ENCODE measurements around the gene BCLAF3.

Gene BCLAF3

DNA sequence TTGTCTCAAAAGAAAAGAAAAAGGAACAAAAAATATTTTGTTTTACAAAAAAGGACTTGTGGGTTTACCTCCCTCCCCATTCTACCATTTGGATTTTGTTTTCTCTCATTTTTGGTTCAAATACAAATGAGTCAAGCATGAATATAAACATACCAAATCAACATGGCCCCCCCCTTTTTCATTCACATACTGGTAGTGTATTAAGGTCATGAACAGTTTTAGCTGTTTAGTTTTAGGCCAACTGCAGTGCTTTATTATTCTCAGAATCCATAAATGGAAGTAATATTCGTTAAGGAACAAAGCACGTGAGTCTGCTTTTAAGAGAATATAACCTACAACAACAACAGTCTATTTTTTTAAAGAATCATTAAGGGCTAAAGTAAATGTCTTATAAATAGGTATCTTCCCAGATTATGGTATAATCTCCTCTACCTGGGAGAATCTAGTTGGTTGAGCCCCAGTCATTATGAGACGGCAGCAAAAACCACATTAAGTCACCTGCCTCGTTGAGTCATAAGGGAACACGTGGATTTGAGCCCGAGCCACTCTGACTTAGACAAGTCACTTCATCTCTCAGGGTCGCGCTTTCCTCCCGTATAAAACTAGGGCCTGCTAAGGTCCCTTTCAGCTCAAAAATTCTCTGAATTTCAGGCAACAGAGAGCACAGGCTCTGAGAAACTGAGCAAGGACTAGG lies 26.7 kb downstream of the BCLAF3 start:
- no peak for DNase-seq

DNA sequence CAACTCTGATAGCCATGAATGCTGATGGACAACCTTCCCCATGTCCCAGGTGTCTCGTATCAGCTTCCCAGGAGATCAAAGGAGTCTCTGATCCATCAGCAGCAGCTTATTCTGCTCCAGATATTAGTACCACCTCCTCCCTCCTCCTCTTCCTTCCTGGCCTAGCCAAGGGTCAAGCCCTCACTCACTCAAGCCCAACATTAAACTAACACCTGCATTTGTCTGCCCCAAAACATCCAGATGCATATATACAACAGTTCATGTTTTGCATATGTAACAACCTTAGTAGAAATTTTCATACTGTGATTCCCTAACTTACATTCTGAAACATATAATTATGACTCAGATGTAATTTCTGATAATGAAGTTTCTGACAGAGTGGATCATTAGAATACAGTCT lies 29.9 kb downstream of the BCLAF3 start:
- no peak for DNase-seq

DNA sequence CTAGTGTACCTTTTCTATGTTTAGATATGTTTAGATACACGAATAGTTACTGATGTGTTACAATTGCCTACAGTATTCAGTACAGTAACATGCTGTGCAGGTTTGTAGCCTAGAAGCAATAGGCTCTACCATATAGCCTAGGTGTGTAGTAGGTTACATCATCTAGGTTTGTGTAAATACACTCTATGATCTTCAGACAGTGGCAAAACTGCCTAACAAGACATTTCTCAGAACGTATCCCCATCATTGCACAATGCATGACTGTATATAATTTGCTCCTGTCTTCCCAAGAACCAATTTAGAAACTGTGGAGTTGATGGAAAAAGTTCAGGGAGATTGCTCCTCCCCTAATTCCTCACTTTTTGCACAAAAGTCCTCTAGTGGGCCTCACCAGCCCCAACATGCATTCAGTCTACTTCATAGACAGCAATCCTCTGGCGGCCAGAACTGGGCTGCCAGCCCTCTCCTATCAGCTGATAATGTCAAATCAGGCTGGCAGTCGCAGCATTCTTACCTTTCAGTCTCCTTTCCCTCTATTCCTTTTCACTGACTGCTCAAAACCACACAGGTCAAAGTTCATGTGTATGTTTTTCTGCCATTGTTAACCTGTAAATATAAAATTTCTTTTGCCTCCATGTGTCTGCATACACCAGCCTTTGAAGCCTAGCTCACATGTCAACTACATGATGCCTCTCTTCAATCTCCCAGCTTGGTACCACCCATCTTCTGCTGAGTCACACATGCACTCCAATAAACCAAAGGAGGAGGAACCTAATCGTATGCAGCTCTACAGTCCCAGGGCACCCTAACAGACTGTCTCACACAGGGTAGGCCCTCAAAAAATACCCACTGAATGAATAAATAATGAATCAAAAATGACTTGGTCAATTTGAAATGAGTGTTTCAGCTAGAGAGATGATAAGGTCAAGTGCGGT lies 32.0 kb downstream of the BCLAF3 start:
- DNase-seq = no peak

DNA sequence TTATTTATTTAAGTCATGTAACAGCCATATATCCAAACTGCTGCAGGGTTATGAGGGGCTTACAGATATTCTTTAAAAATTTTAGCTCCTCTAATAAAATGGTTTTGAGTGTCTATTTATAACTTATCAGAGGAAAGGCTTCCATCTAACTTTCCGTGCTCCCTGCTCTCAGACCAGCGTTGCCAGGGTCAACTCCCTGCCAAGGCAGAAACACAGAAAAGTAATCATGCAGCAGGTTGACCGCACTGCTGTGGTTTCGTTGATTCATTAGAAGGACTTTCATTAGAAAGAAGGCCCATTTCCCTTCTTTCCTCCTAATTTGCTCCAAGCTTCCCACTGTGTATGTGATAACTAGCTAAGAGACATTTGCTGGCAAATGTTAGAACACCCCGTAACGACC lies 33.9 kb downstream of the BCLAF3 start:
- no peak for DNase-seq

DNA sequence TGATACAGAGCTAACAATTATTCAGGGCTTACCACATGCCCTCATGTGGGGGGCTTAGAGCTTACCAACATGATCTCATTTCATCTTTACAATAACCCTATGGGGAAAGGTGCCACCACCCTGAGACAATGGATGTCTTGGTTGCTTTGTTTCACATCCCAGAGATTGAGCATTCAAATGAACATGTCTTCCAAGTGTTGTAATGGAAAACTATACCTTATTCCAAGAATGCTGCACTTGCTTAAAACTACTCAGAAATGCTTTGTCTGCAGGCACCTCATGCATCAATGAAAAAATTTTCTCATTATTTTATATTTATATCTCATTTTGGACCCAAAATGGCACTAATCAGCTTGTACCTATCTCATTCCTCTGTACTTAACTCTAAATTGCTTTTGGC lies 34.6 kb downstream of the BCLAF3 start:
- DNase-seq = no peak

DNA sequence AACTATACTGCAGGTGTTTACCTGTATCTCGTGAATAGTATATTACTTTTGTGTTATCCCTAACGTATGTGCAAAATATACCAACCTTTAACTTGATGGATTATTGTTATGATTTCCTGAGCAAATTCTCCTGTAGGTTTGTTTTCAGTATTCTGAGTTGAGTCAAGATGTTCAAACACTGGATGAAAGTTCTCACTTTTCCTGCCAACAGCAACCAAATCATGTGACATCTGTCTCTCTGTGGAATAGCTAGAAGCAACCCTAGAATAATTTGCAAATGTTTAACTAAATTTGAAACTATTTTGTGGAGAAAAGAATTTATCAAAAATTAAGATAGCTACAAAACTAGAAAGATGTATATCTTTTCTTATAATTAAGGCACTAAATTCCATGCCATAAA lies 35.6 kb downstream of the BCLAF3 start:
- no peak for DNase-seq

DNA sequence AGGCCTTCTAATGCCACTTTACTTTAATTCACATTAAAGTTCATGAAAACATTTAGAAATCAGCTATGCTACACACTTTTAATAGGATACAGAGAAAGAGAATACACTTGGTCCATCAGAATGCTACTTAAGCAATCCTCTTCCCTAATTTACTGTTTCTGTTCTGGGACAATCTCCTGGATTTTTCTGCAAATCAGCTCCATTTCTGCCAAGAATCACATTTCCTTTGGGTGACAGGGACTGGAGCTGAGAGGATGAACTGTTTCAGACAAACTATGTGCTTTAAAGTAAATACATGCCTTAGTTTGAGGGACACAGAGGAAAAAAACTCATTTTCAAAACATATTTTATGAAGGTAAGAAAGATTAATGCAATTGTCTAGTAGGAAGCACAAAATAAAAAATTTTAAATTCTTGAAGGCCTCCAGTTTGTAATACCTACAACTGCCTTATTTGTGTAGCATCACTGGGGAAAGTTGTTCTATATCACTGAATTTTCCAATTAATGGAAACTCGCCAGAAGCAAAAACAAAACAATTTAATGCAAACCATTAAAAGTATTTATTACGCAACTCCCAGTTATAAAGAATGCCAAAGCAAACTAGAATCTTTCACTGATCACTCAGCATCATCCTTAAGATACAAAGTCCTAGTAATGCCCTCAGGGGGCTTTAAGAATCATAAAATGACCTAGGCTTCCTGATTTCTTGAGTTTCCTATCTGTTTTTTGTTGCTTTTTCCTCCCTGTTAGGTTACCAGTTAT lies 36.3 kb downstream of the BCLAF3 start:
- DNase-seq = no peak

DNA sequence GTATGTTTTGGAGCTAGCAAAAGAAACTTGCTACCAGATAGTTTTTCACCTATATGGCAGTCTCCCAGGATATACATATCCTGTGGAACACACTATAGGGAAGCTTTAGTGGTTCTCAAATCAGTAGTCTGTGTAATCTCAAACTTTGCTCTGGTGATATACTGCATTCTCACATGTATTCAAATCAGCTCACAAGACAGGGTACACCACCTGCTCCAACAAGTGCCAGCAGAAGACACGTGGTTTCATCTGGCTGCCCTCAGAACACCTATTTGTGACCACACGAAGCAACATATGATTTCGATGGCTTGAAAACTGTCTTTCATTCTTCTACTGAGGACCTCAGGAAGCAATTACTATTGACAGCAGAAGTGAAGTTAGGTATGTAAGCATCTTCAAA lies 37.7 kb downstream of the BCLAF3 start:
- DNase-seq = no peak

DNA sequence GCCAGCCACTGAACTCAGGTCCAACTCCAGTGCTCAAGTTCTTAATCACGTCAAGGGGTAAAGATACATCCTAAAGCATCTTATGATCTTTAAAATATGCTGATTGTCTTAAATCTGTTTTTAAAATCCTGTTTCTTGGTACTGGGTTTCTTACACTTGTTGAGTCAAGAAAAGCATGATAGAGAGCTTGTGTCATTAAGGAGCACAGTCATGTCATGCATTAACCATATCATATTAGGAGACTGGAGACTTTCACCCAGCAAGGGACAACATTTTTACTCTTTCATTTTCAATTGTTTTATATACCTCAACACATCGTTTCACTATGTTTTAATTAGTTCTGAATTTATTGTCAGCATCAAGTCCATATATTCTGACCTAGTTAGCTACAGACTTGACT lies 41.5 kb downstream of the BCLAF3 start:
- no peak for DNase-seq

DNA sequence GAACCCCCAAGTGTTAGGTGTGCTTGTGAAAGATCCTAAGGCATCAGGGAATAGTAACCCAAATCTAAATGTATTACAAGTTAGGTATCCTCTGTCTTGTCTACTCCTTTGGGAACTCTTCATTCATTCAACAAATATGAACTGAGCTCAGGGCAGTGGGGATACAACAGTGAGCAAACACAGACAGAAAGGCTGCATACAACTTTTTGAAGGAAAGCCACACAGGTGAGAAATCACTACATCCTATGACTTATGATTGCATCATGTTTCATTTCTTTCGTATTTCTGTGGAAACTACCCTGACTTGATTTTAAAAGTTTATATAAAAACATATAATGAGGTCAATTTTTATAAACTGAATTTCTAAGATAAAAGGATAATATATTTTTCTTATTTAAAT lies 43.2 kb downstream of the BCLAF3 start:
- DNase-seq = no peak

Measured in cortex of kidney (tissue), 1 donor.